Fibroblast of pulmonary artery (primary cell): Measurements from ENCODE around the gene GREB1.

ENCODE experiments used
- DNase-seq: peaks from one replicate; pipeline ENCODE4 v3.0.0-alpha.2; 2010; ENCODE audit warnings: low read depth
- H3K4me3 ChIP-seq: replicated peaks from 2 replicates; pipeline ENCODE4 v1.5.1; 2011; ENCODE audit warnings: low read depth, mild to moderate bottlenecking, control low read depth, low read length, moderate library complexity
- TF ChIP-seq, protein P1 (sequence below): IDR thresholded peaks from 2 replicates; pipeline ENCODE4 v1.5.1; 2011; ENCODE audit warnings: mild to moderate bottlenecking, control low read depth, low read length, inconsistent platforms; ENCODE audit errors: missing control alignments

The GREB1 gene

DNA sequence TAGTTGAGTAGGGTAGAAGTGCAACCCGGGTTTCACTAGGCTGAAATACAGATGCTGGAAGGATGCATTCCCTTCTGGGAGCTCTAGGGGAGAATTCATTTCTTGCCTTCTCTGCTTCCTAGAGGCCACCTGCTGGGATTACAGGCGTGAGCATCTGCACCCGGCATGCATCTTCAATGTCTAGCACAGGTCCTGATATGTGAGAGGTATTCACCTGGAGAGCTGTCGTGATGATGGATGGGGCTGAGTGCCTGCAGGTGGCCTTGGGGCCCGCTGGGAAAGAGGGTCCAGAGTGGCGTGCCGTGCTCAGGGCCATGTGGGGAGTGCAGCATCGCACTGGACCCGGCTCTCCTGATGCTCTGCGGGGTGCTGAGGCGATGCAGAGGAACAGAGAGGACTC, 142.8 kb downstream of the GREB1 start:
- H3K4me3 ChIP-seq = no peak overlapping the region
- TF ChIP-seq, protein P1, sequence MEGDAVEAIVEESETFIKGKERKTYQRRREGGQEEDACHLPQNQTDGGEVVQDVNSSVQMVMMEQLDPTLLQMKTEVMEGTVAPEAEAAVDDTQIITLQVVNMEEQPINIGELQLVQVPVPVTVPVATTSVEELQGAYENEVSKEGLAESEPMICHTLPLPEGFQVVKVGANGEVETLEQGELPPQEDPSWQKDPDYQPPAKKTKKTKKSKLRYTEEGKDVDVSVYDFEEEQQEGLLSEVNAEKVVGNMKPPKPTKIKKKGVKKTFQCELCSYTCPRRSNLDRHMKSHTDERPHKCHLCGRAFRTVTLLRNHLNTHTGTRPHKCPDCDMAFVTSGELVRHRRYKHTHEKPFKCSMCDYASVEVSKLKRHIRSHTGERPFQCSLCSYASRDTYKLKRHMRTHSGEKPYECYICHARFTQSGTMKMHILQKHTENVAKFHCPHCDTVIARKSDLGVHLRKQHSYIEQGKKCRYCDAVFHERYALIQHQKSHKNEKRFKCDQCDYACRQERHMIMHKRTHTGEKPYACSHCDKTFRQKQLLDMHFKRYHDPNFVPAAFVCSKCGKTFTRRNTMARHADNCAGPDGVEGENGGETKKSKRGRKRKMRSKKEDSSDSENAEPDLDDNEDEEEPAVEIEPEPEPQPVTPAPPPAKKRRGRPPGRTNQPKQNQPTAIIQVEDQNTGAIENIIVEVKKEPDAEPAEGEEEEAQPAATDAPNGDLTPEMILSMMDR = no peak
- no peak for DNase-seq

- DNase-seq = no peak
- no peak overlapping the region for H3K4me3 ChIP-seq
- TF ChIP-seq, protein P1 = no peak
Observed at GRCh38 chr2:11677136-11678055, 143.6 kb downstream of the GREB1 start.

- TF ChIP-seq, protein P1 = no peak
- no peak overlapping the region for H3K4me3 ChIP-seq
Observed at GRCh38 chr2:11678306-11678960, 144.6 kb downstream of the GREB1 start.

DNA sequence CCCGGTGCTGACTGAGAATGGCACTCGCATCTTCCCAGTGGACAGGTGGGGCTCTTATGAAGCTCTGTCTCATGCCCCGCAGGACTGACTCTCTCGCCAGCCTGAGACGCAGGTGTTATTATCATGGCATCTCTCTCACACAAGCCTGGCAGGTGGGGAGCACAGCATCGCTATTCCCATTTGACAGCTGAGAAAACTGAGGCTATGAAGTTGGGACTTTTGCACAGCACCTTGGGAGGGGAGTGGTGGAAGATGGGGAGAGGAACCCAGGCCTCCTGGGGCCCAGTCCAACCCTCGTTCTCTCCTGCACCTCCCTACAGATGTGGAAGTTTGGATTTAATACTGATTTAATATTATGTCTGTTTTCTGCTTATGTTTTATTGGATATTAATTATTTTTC, 145.2 kb downstream of the GREB1 start:
- DNase-seq = no peak
- H3K4me3 ChIP-seq = no peak overlapping the region
- TF ChIP-seq, protein P1 = no peak

More at GRCh38 chr2:11678306-11678960, 144.6 kb downstream of the GREB1 start:
- DNase-seq = no peak

- no peak for DNase-seq
- no peak overlapping the region for H3K4me3 ChIP-seq
- TF ChIP-seq, protein P1 = no peak
Observed at GRCh38 chr2:11679486-11680181, 145.8 kb downstream of the GREB1 start.

- no peak for DNase-seq
- H3K4me3 ChIP-seq = no peak overlapping the region
- TF ChIP-seq, protein P1 = no peak
Observed at GRCh38 chr2:11680182-11680900, 146.5 kb downstream of the GREB1 start.
